ENCODE data around the gene DLG3.

DLG3 gene

DNA sequence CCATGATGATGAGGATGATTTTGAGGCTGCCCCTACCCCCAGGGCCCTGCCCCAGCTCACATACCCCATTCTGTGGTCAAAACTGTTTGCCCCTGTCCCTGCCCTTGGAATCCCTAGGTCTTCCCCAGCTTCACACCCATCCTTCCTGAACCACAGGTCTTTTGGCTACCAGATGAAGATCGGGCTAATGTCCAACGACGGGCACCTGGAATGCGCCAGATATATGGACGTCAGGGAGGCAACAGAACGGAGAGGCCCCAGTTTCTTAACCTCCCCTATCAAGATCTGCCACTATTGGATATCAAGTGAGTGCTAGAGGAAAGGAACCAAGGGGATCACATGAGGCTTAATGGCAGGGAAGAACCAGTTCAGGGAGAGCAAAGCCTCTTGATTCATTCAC is 14.9 kb upstream of the DLG3 start:
- H3K9ac ChIP-seq, result no peak overlapping the region
- H2AFZ ChIP-seq (ENCODE audit: low read depth), result no peak overlapping the region
- H3K27me3 ChIP-seq (ENCODE audit: insufficient read depth, low read depth), result no peaks in the 10 kb centered on the region
- no peak overlapping the region for H3K27ac ChIP-seq
- no peaks in the 10 kb centered on the region for H3K36me3 ChIP-seq (ENCODE audit: insufficient read depth)
- peaks cover 7% of the 10 kb centered on the region for H3K4me1 ChIP-seq (ENCODE audit: low read depth, poor library complexity, severe bottlenecking)
- no peaks in the 10 kb centered on the region for H3K79me2 ChIP-seq (ENCODE audit: insufficient read depth, low read depth)
- H3K4me3 ChIP-seq (IDR thresholded peaks at IDR 0.05; ENCODE audit: insufficient read depth, low read depth, low read length), result no peak overlapping the region
- H4K20me1 ChIP-seq (ENCODE audit: insufficient read depth), result no peaks in the 10 kb centered on the region
- TF ChIP-seq, protein P1, sequence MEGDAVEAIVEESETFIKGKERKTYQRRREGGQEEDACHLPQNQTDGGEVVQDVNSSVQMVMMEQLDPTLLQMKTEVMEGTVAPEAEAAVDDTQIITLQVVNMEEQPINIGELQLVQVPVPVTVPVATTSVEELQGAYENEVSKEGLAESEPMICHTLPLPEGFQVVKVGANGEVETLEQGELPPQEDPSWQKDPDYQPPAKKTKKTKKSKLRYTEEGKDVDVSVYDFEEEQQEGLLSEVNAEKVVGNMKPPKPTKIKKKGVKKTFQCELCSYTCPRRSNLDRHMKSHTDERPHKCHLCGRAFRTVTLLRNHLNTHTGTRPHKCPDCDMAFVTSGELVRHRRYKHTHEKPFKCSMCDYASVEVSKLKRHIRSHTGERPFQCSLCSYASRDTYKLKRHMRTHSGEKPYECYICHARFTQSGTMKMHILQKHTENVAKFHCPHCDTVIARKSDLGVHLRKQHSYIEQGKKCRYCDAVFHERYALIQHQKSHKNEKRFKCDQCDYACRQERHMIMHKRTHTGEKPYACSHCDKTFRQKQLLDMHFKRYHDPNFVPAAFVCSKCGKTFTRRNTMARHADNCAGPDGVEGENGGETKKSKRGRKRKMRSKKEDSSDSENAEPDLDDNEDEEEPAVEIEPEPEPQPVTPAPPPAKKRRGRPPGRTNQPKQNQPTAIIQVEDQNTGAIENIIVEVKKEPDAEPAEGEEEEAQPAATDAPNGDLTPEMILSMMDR (conservative IDR thresholded peaks at IDR 0.05; ENCODE audit: low read depth, low read length), result no peak
- no peak overlapping the region for H3K4me2 ChIP-seq

DNA sequence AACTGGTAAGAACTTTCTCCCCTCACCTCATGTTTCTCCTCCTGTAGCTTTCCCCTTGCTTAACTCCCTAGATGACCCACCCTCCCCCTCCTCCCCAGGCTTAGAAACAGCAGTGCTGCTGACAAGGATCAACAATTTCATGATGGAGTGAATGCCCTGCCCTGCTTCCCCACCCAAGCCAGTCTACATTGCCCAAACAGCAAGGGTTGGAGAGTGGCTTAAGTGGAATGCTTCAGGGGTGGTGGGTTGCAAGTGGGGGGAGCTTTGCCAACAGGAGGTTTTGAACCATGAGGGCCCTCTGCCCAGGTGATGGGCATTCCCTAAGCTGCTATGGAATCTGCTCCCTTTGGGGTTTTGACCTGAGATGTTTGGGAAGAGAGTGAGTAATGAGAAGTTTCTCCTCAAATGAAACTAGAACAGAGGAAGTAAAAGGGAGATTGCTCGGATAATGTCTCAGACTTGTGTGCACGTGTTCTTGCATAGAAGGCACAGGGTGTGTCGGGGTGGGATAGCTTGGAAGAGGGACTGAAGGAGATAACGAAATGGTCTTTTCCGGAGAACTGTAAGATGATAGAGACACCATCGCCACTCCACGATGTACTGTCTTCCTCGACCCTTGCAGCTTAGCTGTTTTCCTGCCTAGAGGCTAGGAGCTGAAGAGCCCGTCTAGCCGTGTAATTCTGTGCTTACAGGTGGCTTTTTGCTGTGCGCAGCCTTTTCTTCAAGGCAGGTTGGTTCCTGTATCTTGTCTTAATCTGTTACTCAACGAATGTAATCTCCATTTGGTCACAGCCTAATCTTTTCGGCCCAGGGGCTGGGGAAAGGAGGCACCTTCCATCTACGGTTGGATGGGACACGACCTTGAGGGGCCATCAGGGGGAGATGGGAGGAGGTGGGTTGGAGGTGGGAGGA is 11.4 kb upstream of the DLG3 start:
- Histone ChIP-seq H3K79me2 (ENCODE audit: insufficient read depth, low read depth) (no peaks in the 10 kb centered on the region), H3K4me3 (IDR thresholded peaks at IDR 0.05; ENCODE audit: insufficient read depth, low read depth, low read length) (no peak overlapping the region), H3K27me3 (ENCODE audit: insufficient read depth, low read depth) (no peaks in the 10 kb centered on the region), H4K20me1 (ENCODE audit: insufficient read depth) (no peaks in the 10 kb centered on the region), H2AFZ (ENCODE audit: low read depth) (peak overlapping the region; percentile 90; the same call in 1 of the 2 replicates), H3K4me1 (ENCODE audit: low read depth, poor library complexity, severe bottlenecking) (peaks cover 36% of the 10 kb centered on the region), H3K36me3 (ENCODE audit: insufficient read depth) (no peaks in the 10 kb centered on the region), H3K9ac (peak overlapping the region; percentile 96; the same call in 1 of the 2 replicates), H3K4me2 (peak overlapping the region; percentile 68), H3K27ac (peak overlapping the region; percentile 96)
- TF ChIP-seq, protein P1 (conservative IDR thresholded peaks at IDR 0.05; ENCODE audit: low read depth, low read length), result no peak

DNA sequence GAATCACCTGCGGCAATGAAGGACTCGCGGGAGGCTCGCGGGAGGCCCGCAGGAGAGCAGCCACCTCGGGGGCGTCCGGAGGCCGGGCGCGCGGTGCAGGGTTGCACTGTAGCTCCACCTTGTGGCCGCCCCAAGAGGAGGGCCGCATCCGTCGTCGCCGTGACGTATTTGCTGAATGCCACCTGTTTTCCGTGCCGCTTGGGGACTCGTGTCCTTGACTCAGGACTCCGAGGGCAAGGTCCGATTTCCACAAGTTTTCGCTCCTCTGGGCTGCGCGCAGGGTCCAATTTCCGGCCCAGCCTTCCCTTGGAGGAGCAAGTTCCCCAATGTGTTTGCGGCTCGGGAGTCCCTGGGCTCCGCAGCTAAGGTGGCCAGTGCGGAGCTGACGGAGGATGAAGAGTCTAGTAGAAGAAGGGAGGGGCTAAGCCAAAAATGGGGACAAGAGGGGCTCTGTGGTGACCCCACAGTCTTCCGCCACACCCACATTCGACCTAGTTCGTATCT is 10.7 kb upstream of the DLG3 start:
- H3K4me1 ChIP-seq (ENCODE audit: low read depth, poor library complexity, severe bottlenecking), result peaks cover 42% of the 10 kb centered on the region
- H2AFZ ChIP-seq (ENCODE audit: low read depth), result peak overlapping the region; percentile 90
- H3K27ac ChIP-seq, result peak overlapping the region; percentile 96
- H3K4me3 ChIP-seq (IDR thresholded peaks at IDR 0.05; ENCODE audit: insufficient read depth, low read depth, low read length), result no peak overlapping the region
- no peaks in the 10 kb centered on the region for H3K27me3 ChIP-seq (ENCODE audit: insufficient read depth, low read depth)
- peak overlapping the region; percentile 96 for H3K9ac ChIP-seq
- H3K36me3 ChIP-seq (ENCODE audit: insufficient read depth), result no peaks in the 10 kb centered on the region
- H3K79me2 ChIP-seq (ENCODE audit: insufficient read depth, low read depth), result no peaks in the 10 kb centered on the region
- H4K20me1 ChIP-seq (ENCODE audit: insufficient read depth), result no peaks in the 10 kb centered on the region
- TF ChIP-seq, protein P1 (conservative IDR thresholded peaks at IDR 0.05; ENCODE audit: low read depth, low read length), result peak; percentile 61
- peak overlapping the region; percentile 68 for H3K4me2 ChIP-seq

DNA sequence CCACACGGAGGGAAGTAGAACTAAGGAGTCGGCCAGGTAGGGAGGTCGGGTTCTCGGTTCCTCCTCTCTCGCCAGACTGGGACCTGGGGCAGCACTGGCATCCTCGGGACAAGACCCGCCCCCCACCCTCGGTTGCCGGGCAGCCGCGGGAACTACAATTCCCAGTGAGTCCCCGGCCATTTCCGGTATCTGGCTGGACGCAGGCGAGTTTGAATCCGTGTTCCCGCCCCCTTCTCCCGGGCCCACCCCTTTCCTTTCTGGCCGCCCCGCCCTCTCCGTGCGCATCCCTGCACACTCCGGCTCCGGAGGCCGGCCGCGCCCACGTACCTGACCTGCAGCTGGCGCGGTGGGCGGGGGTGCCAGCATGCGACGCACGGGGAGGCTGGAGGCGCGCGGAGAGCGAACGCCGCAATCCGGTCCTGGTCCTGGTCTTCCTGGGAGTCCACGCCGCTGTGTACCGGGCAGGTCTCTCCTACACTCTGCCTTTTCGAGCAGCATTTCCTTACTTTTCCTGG is 10.2 kb upstream of the DLG3 start:
- Histone ChIP-seq H2AFZ (ENCODE audit: low read depth) (peak overlapping the region; percentile 90), H3K4me3 (IDR thresholded peaks at IDR 0.05; ENCODE audit: insufficient read depth, low read depth, low read length) (no peak overlapping the region), H3K4me1 (ENCODE audit: low read depth, poor library complexity, severe bottlenecking) (peaks cover 46% of the 10 kb centered on the region), H3K79me2 (ENCODE audit: insufficient read depth, low read depth) (no peaks in the 10 kb centered on the region), H3K36me3 (ENCODE audit: insufficient read depth) (no peaks in the 10 kb centered on the region), H3K27ac (peak overlapping the region; percentile 96), H3K4me2 (peak overlapping the region; percentile 64), H3K9ac (peak overlapping the region; percentile 96), H4K20me1 (ENCODE audit: insufficient read depth) (no peaks in the 10 kb centered on the region), H3K27me3 (ENCODE audit: insufficient read depth, low read depth) (no peaks in the 10 kb centered on the region)
- TF ChIP-seq, protein P1 (conservative IDR thresholded peaks at IDR 0.05; ENCODE audit: low read depth, low read length), result no peak

Measured in KMS-11 (cell line).